Heart left ventricle (tissue), 13 donors: ENCODE data around the gene RAET1E.

ENCODE experiments used
- POLR2A ChIP-seq, 2 donors: fragments of 450-650 bp; IDR thresholded peaks; one replicate each; pipeline ENCODE4 v1.6.1; 2017; ENCODE audit warnings: antibody characterized with exemption in 2 of 2, mild to moderate bottlenecking in 2 of 2, moderate library complexity in 2 of 2
- TF ChIP-seq, protein P1 (sequence below), 12 donors: fragments of 200-600 bp; sonication (generic) in 4 of 12; IDR thresholded peaks; one replicate each; pipeline versions ENCODE4 v1.5.0 to v1.8.0; 2018 to 2022; ENCODE audit warnings: antibody characterized with exemption in 12 of 12, mild to moderate bottlenecking in 5 of 12
- donor health status: ischemic (EF 13 %, LVEDD 7.1; RV severe dilation, severe dysfunction).
- donor health status: DM: no; HTN: yes; CAD: no.
- donor health status: DM: no; HTN: no; CAD: no.
- donor health status: ischemic (EF 25% LVEDD 6.9; RV normal size, moderate dysfunction).
- donor health status: ischemic (EF 25% LVEDD 5.7; RV mildly dilated, moderate dysfunction).
- donor health status: ischemic (EF 35%, LVEDD 5.7; RV mildly dilated, moderate dysfunction).
- donor health status: nonischemic (EF 11% LVEDD 7.7; RV severe dilation, severe dysfunction).
- donor health status: DM: yes; HTN: yes; CAD: no.
- donor health status: PGD.
- donor health status: ischemic (EF 29% LVEDD 5.4; RV normal size, mild dysfunction).
- donor health status: nonischemic (EF 23%, LVEDD 6.1; RV moderate dilation, normal function).

- TF ChIP-seq, protein P1, sequence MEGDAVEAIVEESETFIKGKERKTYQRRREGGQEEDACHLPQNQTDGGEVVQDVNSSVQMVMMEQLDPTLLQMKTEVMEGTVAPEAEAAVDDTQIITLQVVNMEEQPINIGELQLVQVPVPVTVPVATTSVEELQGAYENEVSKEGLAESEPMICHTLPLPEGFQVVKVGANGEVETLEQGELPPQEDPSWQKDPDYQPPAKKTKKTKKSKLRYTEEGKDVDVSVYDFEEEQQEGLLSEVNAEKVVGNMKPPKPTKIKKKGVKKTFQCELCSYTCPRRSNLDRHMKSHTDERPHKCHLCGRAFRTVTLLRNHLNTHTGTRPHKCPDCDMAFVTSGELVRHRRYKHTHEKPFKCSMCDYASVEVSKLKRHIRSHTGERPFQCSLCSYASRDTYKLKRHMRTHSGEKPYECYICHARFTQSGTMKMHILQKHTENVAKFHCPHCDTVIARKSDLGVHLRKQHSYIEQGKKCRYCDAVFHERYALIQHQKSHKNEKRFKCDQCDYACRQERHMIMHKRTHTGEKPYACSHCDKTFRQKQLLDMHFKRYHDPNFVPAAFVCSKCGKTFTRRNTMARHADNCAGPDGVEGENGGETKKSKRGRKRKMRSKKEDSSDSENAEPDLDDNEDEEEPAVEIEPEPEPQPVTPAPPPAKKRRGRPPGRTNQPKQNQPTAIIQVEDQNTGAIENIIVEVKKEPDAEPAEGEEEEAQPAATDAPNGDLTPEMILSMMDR (IDR thresholded peaks at IDR 0.05), result no peak
- TF ChIP-seq POLR2A (IDR thresholded peaks at IDR 0.05), result no peak
Measured at GRCh38 chr6:149906405-149906804, 8.5 kb upstream of the RAET1E start.
